Measurements from ENCODE around the gene ARHGAP21.

ARHGAP21 gene

GRCh38 chr10:24574161-24574560 is 149.5 kb downstream of the ARHGAP21 start:
- no peak for DNase-seq (ENCODE audit: low read depth)

DNA sequence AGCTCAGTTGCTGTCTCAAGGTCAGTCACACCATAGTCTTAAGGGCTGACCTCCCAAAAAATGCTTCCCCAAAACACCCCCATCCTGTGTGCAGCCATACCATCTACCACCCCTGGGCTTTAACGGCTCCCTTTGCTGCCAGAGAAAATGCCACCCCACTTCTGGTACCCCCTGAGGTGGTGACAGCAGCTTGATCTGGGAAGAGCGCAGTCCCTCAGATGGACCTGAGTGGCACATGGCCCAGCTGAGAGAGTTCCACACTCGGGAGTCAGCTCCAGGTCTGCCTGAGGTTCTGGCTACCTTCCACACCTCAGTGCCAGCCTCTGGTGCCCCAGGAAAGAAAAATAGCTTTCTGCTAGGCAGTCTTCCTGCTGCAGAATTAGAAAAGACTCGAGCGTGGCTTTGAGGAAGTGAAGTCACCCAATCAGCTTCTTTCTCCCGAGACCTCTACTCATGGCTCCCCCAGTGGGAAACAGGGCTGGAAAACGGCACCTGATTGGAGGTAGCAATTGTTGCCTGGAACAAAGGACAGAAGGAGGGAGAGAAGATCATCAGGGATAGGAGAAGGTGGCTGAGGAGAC is 151.7 kb downstream of the ARHGAP21 start:
- no peak for DNase-seq (ENCODE audit: low read depth)

DNA sequence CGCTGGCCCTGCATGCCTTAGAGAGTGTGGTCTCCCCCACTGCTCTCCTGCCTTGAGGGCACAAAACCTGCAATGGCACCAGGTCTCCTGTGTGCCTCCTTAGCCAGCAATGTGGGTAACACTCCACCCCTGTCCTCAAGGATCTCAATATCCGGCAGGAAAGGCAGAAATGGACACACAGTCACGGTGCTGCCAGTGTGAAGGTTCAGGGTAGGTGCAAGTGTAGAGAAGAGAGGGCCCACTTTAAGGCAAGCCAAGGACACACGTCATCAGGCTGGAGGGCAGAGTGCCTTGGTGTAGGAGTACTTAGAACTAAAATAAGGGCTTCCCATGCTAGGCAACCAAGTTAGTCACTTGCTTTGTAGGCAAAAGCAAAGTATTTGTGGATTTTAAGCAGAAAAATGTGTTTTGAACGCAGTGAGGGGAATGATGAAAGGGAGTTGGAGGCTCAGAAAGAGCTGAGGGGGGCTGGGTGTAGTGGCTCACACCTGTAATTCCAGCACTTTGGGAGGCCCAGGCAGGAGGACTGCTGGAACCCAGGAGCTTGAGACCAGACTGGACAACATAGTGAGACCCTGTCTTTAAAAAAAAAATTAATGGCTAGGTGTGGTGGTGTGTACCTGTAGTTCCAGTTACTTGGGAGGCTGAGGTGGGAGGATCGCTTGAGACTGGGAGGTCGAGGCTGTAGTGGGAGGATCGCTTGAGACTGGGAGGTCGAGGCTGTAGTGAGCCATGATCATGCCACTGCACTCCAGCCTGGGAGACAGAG is 152.8 kb downstream of the ARHGAP21 start:
- no peak for DNase-seq (ENCODE audit: low read depth)

GRCh38 chr10:24569828-24570657 is 153.6 kb downstream of the ARHGAP21 start:
- DNase-seq (ENCODE audit: low read depth): no peak

- no peak for DNase-seq (ENCODE audit: low read depth)
Measured at GRCh38 chr10:24569330-24569796, 154.3 kb downstream of the ARHGAP21 start.

- no peak for DNase-seq (ENCODE audit: low read depth)
Measured at GRCh38 chr10:24568042-24568441, 155.6 kb downstream of the ARHGAP21 start.

DNA sequence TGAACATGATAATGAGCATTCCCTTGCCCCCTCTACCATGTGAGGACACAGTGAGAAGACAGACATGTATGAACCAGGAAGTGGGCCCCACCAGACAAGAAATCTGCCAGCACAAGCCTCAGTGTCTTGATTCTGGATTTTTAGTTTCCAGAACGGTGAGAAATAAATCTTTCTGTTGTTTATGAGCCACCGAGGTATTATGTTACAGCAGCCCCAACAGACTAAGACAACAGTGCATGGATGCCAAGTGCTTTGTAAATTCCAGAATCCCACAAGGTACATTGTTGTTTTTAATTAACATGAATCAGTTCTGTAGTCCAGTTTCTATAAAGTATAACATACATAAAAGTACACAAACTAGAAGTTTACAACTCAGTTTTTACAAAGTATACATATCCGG is 162.2 kb downstream of the ARHGAP21 start:
- peak; percentile 23 for DNase-seq (ENCODE audit: low read depth)

- peak; percentile 65 for DNase-seq (ENCODE audit: low read depth)
Measured at GRCh38 chr10:24556750-24557742, 166.6 kb downstream of the ARHGAP21 start.

- DNase-seq (ENCODE audit: low read depth): no peak
Measured at GRCh38 chr10:24556126-24556749, 167.4 kb downstream of the ARHGAP21 start.

- no peak for DNase-seq (ENCODE audit: low read depth)
Measured at GRCh38 chr10:24554036-24554435, 169.7 kb downstream of the ARHGAP21 start.

DNA sequence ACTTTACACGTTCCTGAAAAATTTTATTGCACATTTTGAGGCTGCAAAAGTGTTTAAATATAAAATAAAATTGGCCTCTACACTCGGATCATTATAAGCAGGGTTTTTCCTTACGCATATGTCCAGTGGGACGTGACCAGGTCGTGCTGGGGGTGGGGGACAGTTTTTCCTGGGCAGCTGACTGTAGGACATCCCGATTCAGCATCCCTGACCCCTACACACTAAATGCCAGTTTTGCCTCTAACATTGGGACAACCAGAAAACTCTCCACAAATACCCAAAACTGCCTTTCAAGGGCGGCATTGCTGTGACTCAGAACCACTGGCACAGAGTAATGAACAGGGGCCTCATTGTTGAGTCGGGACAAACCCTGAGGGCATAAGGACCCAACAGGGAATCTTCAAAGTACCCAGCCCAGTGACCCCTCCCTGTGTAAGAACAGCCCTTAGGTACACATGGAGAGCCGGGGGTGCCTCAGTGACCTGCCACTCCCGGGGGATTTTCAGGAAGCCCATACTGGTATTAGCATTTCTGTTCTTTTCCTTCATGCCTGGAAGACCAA is 170.6 kb downstream of the ARHGAP21 start:
- DNase-seq (ENCODE audit: low read depth): no peak

DNA sequence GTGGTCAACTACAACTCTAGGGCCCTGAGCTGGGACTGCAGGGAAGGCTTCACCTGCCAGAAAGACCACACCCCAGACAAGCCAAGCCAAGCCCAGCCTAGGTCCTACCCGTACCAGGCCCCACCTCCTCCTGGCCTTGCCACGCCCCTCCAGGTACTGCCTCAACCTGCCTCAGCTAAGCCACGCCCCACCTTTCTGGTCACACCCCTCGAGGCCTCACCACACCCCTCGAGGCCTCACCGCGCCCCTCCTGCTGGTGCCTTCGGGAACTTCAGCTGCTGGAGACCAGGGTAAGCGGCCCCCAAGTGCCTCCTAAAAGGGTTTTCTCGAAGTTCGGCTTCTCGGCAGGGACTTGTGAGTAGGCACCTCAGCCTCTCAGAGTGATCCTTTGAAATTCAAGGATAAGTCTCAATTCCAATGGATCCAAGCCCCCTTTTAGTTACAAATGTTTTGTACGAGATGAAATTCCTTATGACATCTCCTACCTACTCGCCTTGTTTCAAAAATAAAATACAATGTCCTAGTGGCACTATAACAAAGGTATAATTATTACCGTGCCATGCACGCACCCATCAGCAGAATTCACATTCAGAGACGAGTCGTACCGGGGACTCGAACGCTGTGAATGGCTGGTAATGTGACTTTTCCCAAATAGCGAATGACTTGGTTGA is 171.2 kb downstream of the ARHGAP21 start:
- DNase-seq (ENCODE audit: low read depth): peak; percentile 3

- no peak for DNase-seq (ENCODE audit: low read depth)
Measured at GRCh38 chr10:24551161-24551560, 172.5 kb downstream of the ARHGAP21 start.

GRCh38 chr10:24550680-24551079 is 173.0 kb downstream of the ARHGAP21 start:
- no peak for DNase-seq (ENCODE audit: low read depth)

DNA sequence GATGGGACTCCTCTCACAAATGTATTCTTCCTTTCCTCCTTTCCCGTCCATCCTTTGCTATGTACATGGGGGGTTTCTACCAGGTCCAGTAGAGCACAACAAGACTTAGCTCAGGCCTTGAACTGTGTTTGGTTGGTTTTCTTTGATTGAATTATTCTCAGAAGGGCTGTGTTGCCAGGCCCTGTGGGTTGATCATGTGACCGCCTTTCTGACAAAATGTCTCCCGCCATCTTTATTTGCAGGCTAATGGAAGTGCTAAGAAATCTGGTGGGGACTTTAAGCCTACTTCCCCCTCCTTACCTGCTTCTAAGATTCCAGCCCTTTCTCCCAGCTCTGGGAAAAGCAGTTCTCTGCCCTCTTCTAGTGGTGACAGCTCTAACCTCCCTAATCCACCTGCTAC is 178.1 kb downstream of the ARHGAP21 start:
- no peak for DNase-seq (ENCODE audit: low read depth)

DNA sequence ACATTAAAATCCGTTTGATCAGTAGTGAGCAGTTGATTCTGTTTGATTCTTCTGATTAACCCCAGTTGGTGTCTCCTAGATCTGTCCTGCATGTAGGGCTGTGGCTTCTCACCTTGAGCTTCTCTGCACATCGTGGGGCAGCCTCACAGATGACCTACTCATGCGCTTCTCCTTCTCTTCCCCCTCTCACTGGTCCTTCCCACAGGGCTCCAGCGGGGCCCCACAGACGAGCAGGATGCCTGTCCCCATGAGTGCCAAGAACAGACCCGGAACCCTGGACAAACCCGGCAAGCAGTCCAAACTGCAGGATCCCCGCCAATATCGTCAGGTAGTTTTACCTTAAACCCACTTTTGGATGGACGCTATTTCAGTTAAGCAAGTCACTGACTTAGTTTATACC is 178.9 kb downstream of the ARHGAP21 start:
- DNase-seq (ENCODE audit: low read depth): no peak

DNA sequence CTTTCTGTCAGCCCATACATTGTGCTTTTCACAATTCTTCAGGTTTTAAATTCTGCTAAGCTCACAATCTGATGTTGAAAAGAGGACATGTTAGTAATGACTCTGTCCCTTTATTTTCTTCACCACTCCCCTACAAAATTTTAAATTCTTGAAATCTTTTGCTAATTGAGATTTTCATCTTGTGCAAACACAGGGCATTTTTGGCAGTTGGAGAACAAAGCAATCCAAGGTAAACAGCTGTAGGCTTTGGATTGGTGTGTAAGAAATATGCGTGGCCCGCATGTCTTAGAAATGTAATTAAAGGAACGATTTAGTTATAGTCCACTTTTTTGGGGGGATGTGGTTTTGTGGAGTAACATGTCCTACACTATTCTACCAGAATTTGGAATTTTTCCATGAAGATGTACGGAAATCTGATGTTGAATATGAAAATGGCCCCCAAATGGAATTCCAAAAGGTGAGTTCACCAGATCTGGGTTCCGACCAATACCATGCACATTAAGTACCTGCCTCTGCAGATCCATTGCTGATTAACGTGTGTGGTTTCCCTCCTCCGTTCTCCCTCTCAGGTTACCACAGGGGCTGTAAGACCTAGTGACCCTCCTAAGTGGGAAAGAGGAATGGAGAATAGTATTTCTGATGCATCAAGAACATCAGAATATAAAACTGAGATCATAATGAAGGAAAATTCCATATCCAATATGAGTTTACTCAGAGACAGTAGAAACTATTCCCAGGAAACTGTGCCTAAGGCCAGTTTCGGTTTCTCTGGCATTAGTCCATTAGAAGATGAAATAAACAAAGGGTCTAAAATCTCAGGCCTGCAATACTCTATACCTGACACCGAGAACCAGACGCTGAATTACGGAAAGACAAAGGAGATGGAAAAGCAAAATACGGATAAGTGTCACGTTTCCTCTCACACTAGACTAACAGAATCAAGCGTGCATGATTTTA is 181.1 kb downstream of the ARHGAP21 start:
- DNase-seq (ENCODE audit: low read depth): no peak

DNA sequence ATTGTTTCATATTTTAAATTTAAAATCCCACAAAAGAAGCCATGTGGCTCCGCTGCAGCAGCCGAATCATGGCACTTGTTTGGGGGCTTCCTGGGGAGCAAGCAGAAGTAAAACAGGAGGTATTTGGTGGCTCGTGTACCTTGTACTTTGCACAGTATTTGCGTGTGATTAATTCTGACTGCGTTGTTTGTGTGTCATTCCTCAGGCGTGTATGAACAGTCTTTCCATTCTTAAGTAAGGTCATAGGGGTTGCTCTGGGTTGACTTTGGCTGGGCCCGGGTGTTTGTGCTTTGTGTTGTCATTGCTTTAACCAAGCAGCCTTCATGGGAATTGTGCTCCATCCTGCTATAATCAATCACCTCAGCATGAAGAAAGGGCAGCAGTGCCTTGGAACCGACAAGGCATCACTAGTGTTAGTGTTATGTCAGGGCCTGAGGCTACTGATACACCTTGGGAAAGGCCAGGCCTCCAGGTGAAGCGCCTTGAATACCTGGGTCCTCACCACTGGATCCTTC is 182.4 kb downstream of the ARHGAP21 start:
- DNase-seq (ENCODE audit: low read depth): no peak

DNA sequence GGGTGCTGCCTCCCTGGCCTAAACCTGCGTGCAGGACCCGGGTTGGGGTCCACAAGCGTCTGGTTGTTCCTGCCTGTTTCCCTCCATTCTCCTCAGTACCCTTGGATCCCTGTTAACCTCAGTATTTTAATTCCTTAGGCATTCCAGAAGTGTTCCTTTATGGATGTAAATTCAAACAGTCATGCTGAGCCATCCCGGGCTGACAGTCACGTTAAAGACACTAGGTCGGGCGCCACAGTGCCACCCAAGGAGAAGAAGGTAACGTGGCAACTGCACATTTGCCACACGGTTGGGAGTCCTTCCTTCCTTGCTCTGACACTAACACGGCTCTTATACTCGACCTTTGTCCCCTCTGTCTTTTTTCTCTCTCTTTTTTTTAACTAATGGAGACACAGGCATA is 187.1 kb downstream of the ARHGAP21 start:
- no peak for DNase-seq (ENCODE audit: low read depth)
